Measurements from ENCODE around the gene SPATS1. TPM values are rescaled to one million over a fixed set of nuclear protein-coding genes. Genes with fewer than 3 reads are reported as not detected.
A peak's percentile ranks its signal among the peaks of the same experiment; 100 is the strongest.
"Not testable (repeated sequence)": the region's sequence is repeated elsewhere in the genome, so short reads cannot be mapped to it uniquely, and the experiment has no call there.

SPATS1 gene
- total RNA-seq, 1 donor from 2014 or later: not detected

DNA sequence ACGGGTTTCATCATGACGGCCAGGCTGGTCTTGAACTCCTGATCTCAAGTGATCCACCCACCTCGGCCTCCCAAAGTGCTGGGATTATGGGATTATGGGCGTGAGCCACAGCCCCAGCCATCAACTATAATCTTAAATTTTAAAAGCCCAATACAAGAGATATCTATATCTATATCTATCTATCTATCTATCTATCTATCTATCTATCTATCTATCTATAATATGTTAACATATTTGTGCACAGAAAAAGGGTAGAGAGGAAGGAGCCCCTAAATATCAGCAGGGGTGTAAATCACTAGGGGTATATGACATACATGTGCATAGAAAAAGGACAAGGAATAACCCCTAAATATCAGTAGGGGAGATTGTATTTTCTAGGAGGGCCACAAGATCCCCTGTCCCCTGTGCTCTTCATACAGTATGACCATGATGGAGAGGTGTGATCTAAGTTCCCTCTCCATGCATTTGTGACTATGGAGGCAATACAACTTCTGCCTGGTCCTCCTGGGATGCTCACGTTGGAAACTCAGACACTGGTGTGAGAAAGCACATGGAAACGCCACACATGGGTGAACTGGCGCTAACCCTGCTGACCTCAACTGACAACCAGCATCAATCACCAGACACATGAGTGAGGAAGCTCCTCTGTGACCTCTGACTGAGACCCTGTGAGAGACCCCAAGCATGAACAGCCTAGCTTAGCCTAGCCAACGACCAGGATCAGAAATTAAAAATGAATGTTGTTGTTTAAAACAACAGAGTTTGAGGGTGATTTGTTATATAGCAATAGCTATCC, 1.2 kb upstream of the SPATS1 start:
- DNase-seq (ENCODE audit: low read depth): peak; percentile 13

DNA sequence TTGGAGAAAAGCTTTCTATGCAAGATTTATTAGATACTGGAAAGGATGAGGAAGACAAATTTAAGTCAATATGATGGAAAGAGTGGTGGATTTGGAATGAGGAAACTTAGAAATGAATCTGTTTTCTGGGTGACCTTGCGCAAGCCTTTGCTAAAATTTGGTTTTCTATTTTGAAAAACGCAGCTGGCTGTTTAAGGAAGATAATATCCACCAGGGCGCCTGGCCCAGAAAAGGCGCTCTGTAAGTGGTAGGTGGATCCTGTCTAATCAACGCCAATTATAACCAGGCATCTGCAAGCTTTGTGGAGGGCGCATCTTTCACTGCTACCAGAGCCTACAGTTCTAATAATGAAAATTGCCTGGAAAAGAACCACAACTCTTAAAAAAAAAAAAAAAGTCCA, 398 bp upstream of the SPATS1 start:
- no peak for DNase-seq (ENCODE audit: low read depth)

DNA sequence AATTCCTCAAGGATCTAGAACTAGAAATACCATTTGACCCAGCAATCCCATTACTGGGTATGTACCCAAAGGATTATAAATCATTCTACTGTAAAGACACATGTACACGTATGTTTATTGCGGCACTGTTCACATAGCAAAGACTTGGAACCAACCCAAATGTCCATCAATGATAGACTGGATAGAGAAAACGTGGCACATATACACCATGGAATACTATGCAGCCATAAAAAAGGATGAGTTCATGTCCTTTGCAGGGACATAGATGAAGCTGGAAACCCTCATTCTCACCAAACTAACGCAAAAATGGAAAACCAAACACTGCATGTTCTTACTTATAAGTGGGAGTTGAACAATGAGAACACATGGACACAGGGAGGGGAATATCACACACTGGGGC, 4.4 kb downstream of the SPATS1 start:
- DNase-seq (ENCODE audit: low read depth): not testable (repeated sequence)

DNA sequence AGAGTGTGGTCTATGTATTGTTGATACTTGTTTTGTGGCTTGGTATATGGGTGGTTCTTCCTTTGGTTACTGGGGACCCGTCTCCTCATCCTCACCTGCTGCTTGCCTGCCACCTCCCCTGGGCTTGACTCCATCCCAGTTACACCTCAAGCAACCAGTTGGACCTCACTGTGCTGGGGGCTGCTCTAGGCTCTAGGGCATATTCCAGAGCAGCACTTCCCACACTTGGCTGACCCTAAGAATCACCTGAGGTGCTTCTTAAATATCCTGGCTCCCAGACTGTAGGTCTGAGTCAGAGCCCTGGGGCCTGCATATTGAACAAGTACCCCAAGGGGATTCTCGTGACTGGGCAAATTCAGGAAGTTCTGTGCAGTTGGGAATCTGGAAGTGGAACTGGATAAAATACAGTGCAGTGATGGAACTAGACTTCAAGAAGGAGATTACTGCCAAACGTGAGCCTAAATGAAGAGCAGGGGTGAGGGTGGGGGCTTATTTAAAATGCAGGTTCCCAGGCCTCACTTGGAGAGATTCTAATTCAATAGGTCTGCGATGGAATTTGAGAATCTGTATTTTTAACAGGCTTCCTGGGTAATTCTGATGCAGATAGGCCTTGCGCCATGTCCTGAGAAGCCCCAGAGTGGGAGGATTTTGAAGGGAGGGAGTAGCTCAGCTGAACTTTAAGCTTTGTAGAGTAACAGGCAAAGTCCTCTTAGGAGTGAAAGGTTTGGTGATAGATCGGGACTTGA, 7.6 kb downstream of the SPATS1 start:
- peak; percentile 9 for DNase-seq (ENCODE audit: low read depth)

DNA sequence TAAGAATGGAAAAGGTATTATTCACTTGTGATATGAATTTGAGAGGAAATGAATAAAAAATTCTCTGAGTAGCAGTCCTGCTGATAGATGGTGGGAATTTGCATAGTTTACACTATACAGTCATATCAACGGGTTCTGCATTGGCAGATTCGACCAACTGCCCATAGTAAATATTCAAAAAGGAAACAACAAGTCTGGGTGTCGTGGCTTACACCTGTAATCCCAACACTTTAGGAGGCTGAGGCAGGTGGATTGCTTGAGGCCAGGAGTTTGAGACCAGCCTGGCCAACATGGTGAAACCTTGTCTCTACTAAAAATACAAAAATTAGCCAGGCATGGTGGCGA, 8.2 kb downstream of the SPATS1 start:
- not testable (repeated sequence) for DNase-seq (ENCODE audit: low read depth)

DNA sequence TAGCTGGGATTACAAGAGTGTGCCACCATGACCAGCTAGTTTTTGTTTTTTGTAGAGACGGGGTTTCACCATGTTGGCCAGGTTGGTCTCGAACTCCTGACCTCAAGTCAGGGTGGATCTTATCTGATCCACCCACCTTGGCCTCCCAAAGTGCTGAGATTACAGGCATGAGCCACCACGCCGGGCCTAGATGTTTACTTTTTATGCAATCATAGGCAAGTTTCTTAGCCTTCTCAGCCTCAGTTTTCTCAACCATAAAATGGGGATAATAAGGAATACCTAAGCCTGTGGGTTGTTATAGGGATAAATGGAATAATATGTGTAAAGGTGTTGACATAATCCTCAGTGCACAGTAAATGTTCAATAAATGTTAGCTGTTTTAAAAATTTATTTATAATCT, 9.8 kb downstream of the SPATS1 start:
- no peak for DNase-seq (ENCODE audit: low read depth)

DNA sequence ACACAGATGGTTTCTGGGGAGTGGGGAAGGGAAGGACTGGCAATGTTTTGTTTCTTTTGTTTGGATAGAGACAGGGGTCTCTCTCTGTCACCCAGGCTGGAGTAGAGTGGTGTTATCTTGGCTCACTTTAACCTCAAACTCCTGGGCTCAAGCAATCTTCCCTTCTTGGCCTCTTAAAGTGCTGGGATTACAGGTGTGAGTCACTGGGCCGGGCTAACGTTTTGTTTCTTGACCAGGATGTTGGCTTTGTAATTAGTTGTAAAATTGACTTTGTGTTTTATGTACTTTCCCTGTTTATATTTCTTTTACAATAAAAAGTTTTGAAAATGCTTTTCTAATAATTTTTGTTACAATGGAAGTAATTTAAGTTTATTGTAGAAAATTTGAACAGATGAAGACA, 10.9 kb downstream of the SPATS1 start:
- DNase-seq (ENCODE audit: low read depth): no peak

DNA sequence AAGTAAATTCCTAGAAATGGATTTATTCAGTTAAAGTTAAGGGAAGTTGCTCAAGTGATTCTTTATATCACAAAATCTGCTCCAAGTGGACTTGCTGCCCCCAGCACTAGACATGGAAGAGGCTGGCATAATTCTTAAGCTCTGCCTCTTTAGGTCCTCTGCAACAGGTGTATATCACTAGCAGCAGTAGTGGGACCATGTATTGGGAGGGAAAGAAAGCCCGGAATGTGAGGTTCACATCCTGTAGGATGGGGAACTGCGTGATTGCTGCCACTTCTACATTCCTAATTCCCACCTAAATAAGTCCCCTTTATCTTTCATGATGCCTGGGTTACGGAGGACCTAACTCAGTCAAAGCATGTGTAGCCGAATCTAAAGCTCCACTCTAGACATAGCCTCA, 13.2 kb downstream of the SPATS1 start:
- DNase-seq (ENCODE audit: low read depth): no peak

DNA sequence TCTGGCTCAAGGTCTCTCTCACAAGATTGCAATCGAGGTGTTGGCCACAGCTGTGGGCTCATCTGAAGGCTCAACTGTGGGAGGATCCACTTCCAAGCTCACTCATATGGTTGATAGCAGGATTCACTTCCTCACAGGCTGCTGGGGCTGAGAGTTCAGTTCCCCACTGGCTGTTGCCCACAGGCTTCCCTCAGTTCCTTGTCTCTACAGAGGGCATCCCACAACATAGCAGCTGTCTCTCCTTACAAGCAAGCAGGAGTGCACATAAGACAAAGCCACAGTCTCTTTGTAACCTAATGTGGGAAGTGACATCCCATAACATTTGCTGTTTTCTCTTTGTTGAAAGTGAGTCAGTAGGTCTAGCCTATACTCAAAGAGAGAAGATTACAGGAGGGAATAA, 14.0 kb downstream of the SPATS1 start:
- no peak for DNase-seq (ENCODE audit: low read depth)

DNA sequence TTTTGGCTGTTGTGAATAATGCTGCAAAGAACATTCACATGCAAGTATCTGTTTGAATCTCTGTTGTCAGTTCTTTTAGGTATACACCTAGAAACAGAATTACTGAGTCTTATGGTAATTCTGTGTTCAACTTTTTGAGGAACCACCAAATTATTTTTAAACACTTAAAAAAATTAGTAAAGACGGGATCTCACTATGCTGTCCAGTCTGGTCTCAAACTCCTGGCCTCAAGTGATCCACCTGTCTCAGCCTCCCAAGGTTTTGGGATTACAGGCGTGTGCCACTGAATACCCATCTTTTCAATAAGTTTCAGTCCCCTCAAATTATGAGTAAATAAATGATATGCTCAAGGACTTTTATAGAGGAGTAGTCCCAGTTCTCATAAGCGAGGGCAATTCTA, 17.5 kb downstream of the SPATS1 start:
- DNase-seq (ENCODE audit: low read depth): no peak

DNA sequence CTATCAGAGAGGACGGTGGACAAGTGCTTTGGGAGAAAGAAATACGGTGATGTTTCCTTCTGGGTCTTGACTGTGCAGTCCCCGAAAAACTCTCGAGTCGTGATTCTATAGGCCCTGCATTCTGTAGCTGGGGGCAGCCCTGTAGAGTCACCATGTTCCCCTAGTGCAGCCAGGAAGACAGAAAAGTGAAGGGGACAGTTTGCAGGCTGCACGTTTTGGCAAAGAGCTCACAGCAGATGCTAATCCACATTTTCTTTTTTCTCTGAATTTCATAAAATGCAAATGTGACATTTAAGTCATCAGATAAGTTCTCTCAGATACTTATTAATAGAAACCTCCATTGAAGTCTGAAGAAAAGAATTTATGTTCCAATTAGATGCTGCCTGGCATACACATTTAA, 19.5 kb downstream of the SPATS1 start:
- no peak for DNase-seq (ENCODE audit: low read depth)

DNA sequence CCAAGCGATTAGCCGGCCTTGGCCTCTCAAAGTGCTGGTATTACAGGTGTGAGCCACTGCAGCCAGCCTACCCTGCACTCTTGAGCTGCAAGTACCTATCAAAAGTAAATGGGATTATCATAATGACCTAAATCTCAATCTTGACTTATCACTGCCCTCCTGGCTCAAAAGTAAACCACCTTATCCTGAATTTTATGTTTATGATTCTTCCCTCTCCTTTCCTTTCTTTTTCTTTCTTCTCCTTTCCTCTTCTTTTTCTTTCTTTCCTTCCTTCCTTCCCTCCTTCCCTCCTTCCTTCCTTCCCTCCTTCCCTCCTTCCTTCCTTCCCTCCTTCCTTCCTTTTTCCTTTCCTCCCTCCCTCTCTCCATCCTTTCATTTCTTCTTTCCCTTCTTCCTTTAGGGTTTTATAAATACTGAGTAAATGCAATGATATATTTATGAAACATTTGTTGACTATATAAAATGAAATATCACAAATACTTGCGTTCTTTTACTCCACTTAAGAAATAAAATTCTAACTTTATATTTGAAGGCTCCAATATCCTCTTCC, 21.0 kb downstream of the SPATS1 start:
- DNase-seq (ENCODE audit: low read depth): no peak

DNA sequence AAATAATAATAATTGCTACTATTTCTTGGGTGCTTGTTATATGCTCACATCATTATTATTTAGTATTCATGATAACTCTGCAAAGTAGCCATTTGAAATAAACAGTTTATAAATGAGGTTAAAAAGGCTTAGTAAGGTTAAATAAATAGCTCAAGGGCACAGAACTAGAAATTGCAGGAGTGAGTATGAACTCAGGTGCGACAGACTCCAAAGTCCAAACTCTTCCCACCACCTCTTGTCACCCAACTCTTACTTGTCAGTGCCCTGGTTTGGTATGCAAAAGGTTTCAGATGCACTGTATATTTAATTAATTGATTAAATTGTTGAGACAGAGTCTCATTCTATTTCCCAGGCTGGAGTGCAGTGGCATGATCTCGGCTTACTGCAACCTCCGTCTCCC, 24.3 kb downstream of the SPATS1 start:
- no peak for DNase-seq (ENCODE audit: low read depth)

DNA sequence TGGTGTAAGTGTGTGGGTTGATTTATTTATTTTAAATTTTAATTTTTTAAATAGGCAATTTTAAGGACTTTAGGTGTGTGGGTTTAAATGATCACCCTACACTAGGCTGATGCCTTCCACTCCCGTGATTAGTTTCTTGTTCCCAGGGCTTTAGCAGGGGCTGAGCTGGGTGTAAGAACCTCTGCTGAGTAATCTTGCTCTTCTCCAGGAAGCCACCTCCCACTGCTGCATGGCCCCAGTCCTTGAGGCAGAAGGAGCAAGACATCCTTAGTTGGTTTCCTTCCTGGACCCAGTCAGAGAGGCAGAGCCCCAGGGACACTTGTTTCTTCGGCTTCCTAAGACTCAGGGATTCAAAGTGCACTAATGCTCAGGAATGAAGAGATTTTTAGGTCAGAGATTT, 25.2 kb downstream of the SPATS1 start:
- no peak for DNase-seq (ENCODE audit: low read depth)

DNA sequence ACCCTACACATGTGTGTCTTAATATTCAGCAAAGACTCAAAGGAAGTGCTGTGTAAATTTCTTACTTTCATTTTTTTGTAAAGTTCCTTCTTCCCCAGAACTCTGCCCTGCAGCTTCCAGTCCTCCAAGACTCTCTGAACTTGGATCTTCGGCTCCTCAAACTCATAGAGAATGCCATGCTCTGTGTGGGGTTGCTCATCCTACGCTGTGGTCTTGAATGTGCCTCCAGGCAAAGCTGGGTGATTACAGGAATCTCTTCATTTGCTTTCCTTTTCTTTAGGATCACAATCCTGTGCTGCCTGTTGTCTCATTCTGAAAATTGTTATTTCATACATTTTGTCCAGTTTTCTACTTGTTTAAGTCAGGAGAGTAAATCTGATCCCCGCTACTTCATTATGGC, 30.6 kb downstream of the SPATS1 start:
- no peak for DNase-seq (ENCODE audit: low read depth)

DNA sequence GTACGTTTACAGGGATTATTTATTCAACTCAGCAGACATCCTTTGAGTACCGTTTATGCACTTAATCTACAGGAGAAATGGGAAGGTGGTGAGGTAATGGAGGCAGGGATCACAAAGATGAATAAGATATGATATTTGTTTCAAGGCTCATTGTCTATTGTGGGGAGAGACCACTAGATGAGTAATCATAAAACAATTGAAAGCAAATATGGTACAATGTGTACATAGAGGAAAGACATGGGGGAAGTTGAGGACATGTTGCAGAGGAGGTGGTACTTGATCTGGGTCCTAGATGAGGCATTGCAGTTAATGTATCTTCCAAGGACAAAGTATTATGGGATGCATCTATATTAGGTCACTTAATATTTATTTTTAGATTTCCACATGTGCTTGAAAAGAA, 31.3 kb downstream of the SPATS1 start:
- DNase-seq (ENCODE audit: low read depth): no peak

DNA sequence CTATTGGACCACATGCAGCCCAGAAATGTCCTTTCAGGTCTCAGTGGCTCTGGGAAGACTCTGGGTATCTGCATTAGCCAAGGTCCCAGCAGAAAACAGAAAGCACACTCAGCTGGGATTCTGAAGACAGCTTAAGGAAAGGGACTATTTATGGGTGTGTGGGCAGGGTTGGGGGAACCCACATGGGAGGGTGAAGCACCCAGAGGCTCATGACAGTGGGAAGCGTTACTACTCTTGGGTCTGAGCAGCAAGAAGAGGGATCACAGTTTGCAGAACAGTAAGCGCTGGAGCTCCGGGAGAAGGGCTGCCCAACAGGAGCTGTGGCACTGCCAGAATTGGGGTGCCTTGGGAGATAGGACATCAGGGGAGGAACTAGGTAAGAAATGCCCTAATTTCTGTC, 32.6 kb downstream of the SPATS1 start:
- DNase-seq (ENCODE audit: low read depth): no peak

DNA sequence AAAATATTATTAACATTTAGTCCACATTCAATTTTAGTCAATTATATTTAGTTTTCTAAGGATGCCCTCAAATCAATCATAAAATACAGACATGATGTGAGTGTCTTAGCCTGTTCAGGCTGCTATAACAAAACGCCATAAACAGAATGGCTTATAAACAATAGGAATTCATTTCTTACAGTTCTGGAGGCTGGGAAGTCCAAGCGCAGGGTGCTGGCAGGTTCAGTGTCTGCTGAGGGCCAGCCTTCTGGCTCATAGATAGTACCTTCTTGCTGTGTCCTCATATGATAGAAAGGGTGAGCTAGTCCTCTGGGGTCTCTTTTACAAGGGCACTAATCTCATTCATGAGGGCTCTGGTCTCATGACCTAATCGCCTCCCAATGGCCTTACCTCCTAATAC, 35.0 kb downstream of the SPATS1 start:
- no peak for DNase-seq (ENCODE audit: low read depth)

DNA sequence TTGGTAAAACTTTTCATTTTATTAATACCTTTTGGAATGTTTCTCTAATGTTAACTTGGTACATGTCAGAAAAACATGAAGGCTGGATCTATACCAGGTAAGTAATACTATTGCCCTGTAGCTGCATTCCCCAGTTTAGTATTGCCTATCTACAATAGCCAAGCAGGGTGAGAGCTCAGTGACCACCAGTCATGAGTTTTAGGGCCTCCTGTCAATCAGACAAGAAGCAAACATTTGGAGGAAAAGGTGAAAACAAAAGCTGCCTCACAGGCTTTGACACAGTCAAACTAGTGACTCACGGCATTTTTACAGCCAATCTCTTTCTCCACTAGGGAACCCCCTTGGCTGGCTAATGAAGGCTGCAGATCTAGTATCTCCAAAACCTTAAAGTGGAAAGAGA, 35.5 kb downstream of the SPATS1 start:
- no peak for DNase-seq (ENCODE audit: low read depth)

DNA sequence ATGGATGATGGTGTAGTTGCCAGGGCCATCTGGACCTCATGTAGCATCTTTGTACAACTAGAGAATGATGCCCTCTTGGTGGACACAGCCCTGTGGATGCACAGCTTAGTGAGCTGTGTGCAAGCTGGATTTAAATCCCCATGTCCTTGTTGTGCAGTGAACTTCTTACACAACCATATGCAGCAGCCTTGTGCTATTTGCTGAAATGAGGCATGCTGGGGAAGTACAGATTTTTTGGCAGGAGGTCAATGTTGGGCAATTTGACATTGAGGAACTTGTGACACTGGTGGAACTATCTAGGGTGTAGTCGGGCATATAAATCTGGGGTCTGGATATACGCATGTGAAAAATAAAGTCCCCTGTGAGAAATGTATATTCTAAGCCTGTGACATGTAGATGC, 39.3 kb downstream of the SPATS1 start:
- no peak for DNase-seq (ENCODE audit: low read depth)

DNA sequence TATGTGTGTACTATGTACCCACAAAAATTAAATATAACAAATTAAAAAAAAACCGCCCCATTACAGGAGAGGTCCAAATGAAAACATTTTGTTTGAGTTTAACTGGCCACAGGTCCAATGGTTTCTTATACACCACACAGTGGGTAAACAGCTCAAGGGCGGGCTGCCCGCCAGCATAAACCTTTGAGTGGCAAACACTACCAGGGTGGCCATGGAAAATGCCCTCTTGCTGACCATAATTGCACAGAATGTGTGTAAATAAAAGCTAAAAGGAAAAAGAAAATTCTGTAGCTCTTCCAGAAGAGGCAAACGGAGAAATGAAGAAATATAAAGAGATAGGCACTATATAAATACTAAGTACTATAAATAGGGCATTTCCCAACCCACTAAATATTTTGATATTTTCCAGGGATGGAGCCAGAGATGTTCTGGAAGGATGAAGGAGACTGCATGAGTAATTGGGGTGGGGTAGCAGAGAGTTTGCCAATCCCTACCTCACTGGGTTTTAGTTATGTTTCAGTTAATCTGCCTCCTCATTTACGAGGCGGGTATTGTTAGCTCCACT, 44.0 kb downstream of the SPATS1 start:
- no peak for DNase-seq (ENCODE audit: low read depth)

DNA sequence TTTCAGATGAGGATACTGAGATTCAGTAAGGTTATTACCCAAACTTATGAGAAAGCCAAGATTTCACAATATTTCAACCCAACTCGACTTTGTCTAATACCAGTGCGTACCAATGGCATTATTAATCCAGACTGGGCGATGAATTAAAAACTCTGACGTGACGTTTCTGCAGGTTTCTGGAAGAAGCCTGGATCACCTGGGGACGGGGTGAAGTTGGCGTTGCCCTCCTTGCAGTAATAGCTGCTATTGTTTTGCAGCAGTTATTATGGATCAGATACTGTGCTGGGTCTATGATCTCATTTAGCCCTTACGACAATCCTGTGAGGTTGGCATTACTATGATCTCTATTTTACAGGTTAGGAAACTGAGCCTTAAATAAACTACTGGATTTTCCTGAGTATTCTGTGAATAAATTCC, 44.5 kb downstream of the SPATS1 start:
- no peak for DNase-seq (ENCODE audit: low read depth)

Data from renal cortical epithelial cell (primary cell).